HFF-Myc (cell line): ENCODE results near the gene GGA1.

Source experiments
- DNase-seq: peaks from one replicate; pipeline ENCODE4 v3.0.0-alpha.2; 2011; ENCODE audit warnings: low read depth; ENCODE audit errors: extremely low read depth
- H3K4me3 ChIP-seq: replicated peaks from 2 replicates; pipeline ENCODE4 v1.5.1; 2011; ENCODE audit warnings: low read depth, mild to moderate bottlenecking, control low read depth, low read length
- TF ChIP-seq, protein P1 (sequence below): IDR thresholded peaks from 2 replicates; pipeline ENCODE4 v1.5.1; 2012; ENCODE audit warnings: mild to moderate bottlenecking, low read depth, low read length, control low read depth; ENCODE audit errors: missing control alignments

GGA1 gene

DNA sequence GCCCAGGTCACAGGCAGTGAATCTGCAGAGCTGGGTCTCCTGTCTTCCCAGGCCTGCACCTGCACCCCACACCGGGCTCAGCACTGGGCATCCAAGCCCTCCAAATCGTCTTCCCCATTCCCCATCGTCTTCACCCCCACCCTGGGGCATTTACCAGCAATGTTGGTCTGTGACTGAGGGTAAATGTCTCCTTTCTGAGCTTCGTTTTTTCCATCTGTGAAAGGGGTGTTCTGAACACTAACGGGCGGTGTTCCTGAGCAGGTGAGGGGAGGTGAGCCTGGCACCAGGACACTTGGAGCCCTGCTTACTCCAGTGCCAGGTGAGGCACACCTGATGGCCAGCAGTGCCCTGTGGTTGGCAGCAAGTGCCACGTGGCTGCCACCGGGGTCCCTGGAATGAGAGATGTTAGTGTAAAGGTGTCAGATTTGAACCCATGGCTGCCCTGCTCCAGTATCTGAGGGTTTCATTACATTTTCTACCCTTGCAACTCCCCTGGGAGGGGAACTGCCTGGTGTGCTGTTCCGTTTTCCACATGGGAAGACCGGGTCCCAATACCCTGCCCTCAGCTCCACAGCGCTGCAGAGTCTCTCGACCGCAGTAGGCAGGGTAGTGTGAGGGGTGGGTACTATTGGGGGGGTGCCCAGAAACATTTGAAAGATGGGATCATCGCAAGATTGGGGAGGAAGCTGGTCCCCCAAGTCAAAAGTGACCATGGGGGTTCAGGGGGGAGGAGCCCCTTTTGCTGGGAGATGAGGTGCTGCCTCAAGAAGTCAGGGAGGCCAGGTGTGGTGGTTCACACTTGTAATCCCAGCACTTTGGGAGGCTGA is 46.4 kb upstream of the GGA1 start:
- DNase-seq, result no peak
- H3K4me3 ChIP-seq, result peak overlapping the region; percentile 93
- TF ChIP-seq, protein P1, sequence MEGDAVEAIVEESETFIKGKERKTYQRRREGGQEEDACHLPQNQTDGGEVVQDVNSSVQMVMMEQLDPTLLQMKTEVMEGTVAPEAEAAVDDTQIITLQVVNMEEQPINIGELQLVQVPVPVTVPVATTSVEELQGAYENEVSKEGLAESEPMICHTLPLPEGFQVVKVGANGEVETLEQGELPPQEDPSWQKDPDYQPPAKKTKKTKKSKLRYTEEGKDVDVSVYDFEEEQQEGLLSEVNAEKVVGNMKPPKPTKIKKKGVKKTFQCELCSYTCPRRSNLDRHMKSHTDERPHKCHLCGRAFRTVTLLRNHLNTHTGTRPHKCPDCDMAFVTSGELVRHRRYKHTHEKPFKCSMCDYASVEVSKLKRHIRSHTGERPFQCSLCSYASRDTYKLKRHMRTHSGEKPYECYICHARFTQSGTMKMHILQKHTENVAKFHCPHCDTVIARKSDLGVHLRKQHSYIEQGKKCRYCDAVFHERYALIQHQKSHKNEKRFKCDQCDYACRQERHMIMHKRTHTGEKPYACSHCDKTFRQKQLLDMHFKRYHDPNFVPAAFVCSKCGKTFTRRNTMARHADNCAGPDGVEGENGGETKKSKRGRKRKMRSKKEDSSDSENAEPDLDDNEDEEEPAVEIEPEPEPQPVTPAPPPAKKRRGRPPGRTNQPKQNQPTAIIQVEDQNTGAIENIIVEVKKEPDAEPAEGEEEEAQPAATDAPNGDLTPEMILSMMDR, result no peak

DNA sequence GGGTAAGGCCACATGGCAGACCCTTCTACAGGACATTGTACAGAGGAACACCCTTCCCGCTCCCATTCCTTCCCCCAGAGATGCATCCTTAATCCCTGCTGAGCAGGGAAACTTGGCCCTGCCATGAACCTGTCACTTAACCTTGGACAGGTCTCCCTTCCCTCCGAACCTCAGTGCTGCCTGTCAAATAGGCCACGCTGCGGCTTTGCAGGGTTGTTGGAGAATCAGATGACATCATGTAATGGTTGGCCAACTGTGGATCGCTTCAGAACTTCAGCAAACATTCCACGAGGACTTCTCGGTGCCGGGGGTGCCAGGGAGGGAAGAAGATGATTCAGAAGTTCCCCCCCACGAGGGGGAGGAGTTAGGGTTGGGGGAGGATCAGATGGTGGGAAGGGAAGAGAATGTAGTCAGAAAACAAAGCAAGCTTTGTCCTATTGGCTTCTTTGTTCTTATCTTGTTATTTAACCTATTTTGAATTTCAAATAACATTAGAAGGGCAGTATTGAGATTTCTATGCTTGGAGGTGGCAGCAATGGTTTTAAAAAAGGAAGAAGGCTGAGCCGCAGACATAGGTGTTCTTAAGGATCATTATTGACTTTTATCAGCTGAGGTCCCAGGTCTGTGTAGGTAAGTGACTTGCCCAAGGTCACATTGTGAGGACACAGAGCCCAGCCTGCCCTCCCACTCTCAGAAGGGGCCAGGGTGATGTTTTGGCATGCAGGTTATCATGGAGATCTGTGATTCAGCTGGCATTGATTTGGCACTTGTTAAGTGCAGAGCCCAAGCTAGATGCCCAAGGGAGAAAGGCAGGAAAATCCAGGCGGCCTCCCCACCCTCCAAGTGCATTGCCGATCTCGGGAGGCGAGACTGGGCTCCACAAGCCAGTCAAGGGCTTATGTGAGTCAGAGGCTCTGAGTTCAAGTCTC is 45.2 kb upstream of the GGA1 start:
- peak overlapping the region; percentile 93 for H3K4me3 ChIP-seq
- TF ChIP-seq, protein P1, result no peak
- DNase-seq, result peak; percentile 62

DNA sequence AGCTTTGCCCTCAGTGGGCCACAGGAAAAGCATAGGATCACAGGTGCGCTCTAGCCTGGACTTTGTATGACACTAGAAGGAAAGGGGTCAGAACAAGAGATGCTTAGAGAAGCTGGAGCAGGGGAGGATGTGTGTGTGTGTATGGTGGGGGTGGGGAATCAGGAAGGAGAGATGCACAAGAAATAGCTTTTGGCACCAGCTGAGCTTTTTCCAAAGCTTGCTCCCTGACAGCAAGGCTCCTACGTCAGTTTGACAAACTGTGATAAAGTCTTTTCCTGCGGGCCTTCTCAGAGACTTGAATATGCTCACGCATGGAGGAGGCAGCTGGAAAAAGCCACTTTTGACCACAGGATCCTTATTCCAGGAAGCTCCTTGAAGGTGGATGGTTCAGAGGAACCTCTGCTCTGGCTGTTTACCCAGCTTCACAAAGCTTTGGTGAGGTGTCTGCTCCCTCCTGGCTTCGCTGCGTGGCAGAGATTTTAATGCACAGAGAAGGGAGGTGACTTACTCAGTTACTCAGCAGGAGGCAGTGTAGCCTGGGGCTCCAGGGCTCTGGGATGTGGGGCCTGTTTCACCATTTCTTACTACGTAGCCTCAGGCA is 44.4 kb upstream of the GGA1 start:
- peak overlapping the region; percentile 10; the same call in 1 of the 2 replicates for H3K4me3 ChIP-seq
- no peak for DNase-seq
- TF ChIP-seq, protein P1, result no peak

DNA sequence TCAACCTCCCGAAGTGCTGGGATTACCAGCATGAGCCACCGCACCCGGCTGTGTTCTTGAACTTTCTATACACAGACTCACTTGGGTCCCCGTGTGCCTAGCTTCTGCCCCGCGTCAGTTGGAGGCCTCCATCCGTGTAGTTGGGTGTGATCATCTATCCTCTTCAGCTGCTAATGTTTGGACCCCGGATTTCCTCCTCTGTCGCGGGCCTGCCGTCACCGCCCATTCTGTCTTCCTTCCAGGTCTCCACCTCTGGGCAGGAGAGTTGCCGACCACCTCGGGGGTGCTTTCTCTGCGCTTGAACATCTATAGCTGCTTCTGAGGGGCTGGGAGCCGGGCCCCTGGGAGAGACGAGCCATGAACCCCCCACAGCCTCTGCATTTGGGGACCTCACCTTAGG is 42.8 kb upstream of the GGA1 start:
- DNase-seq, result no peak
- TF ChIP-seq, protein P1, result no peak
- H3K4me3 ChIP-seq, result no peak overlapping the region

DNA sequence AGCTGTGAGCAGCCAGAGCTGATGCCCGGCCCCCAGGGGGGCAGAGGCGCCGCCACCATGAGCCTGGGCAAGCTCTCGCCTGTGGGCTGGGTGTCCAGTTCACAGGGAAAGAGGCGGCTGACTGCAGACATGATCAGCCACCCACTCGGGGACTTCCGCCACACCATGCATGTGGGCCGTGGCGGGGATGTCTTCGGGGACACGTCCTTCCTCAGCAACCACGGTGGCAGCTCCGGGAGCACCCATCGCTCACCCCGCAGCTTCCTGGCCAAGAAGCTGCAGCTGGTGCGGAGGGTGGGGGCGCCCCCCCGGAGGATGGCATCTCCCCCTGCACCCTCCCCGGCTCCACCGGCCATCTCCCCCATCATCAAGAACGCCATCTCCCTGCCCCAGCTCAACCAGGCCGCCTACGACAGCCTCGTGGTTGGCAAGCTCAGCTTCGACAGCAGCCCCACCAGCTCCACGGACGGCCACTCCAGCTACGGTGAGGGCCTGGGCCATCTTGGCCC is 42.3 kb upstream of the GGA1 start:
- DNase-seq, result no peak
- H3K4me3 ChIP-seq, result no peak overlapping the region
- TF ChIP-seq, protein P1, result no peak

DNA sequence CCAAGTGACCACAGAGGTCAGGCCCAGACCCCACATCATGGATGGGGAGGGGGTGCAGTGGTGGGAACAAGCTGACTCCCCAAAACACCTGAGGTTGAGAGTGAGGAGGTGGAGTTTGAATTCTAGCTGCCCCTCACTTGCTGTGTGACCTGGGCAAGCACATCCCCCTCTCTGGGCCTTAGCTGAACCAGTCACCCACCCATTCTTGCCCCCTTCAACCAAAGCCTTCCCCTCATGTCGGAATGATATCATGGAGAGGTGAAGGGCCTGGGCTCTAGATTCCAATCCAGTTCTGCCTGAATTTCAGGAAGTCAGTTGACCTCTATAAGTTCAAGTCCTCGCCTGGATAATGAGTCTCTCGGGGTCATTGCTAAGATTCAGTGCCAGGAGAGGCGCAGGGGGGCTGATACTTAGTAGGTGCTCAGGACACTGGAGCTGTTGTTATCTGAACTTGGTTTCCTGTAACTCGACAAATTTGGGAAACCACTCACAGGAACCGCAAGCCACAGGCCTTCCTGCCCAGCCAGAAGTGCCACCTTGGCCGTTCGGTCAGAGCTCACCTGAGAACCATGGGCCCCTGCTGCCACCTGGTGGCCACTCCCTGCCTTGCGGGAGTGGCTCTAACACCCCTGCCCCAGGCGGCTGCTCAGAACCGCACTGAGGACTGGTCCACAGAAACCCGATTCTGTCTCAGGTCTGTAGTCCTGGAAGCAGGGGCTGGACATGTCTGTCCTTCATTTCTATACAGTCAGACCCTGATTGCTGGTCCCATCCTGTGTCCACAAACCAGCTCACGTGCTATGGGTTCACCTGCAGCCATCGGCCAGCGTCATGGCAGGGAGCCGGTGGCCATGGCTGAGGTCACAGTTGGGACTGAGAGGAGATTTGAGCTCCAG is 41.5 kb upstream of the GGA1 start:
- TF ChIP-seq, protein P1, result peak; percentile 91
- DNase-seq, result no peak

More for the DNA sequence above, 41.5 kb upstream of the GGA1 start:
- H3K4me3 ChIP-seq, result no peak overlapping the region
